PC-3 (cell line): Measurements from ENCODE around the gene KMT2E.

Experiments
- EZH2phosphoT487 ChIP-seq: fragments of 300-600 bp; sonication (generic); IDR thresholded peaks from 2 replicates; pipeline ENCODE4 v1.6.1; 2018; ENCODE audit warnings: mild to moderate bottlenecking, antibody characterized with exemption, low read length, borderline replicate concordance
- TF ChIP-seq, protein P1 (sequence below): fragments of 300-600 bp; sonication (generic); conservative IDR thresholded peaks from 2 replicates; pipeline ENCODE4 v1.5.1; 2017; ENCODE audit warnings: antibody characterized with exemption, low read depth, mild to moderate bottlenecking, low read length

DNA sequence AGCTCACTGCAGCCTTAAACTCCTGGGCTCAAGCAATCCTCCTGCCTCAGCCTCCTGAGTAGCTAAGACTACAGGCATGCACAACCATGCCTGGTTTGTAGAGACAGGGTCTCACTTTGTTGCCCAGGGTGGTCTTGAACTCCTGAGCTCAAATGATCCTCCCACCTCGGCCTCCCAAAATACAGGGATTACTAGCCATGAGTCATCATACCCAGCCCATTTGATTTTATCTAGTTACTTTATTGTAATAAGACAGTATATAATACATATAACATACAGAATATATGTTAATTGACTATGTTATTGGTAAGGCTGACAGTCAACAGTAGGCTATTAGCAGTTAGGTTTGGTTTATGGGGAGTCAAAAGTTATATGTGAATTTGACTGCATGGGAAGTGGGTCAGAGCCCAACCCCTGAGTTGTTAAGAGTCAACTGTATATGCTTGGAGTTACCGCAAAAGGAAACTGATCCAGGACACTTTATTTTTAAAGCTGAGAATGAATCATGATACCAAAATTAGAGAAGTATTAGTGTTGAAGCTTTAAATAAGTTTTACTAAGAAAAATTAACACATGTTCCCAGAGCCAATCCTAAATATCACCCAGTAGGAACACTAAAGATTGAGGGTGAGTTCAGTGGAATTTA is 20.7 kb upstream of the KMT2E start:
- TF ChIP-seq, protein P1, sequence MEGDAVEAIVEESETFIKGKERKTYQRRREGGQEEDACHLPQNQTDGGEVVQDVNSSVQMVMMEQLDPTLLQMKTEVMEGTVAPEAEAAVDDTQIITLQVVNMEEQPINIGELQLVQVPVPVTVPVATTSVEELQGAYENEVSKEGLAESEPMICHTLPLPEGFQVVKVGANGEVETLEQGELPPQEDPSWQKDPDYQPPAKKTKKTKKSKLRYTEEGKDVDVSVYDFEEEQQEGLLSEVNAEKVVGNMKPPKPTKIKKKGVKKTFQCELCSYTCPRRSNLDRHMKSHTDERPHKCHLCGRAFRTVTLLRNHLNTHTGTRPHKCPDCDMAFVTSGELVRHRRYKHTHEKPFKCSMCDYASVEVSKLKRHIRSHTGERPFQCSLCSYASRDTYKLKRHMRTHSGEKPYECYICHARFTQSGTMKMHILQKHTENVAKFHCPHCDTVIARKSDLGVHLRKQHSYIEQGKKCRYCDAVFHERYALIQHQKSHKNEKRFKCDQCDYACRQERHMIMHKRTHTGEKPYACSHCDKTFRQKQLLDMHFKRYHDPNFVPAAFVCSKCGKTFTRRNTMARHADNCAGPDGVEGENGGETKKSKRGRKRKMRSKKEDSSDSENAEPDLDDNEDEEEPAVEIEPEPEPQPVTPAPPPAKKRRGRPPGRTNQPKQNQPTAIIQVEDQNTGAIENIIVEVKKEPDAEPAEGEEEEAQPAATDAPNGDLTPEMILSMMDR, result no peak
- TF ChIP-seq EZH2phosphoT487, result no peak
